NCI-H2107 treated with DMSO at 0.1 percent for 48 hours (cell line): ENCODE measurements around the gene EDN1.
A peak's percentile ranks its signal among the peaks of the same experiment; 100 is the strongest.

ENCODE experiments used
- DNase-seq: peaks from one replicate; lab custom pipeline; 2025; ENCODE audit not compliant: unreplicated experiment; lab: John Stamatoyannopoulos, UW

The EDN1 gene

DNA sequence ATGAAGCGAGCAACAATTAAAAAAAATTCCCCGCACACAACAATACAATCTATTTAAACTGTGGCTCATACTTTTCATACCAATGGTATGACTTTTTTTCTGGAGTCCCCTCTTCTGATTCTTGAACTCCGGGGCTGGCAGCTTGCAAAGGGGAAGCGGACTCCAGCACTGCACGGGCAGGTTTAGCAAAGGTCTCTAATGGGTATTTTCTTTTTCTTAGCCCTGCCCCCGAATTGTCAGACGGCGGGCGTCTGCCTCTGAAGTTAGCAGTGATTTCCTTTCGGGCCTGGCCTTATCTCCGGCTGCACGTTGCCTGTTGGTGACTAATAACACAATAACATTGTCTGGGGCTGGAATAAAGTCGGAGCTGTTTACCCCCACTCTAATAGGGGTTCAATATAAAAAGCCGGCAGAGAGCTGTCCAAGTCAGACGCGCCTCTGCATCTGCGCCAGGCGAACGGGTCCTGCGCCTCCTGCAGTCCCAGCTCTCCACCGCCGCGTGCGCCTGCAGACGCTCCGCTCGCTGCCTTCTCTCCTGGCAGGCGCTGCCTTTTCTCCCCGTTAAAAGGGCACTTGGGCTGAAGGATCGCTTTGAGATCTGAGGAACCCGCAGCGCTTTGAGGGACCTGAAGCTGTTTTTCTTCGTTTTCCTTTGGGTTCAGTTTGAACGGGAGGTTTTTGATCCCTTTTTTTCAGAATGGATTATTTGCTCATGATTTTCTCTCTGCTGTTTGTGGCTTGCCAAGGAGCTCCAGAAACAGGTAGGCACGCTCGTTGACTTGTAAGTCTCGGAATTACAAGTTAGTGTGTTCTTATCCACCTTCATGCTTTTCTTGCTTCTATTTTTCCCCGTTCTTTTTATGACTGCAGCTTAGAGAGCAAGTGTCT lies at the start of gene EDN1:
Gene EDN1 (plus strand): TSS at position 429 of the 888 bp plus-strand sequence. CDS start 269 bp downstream, at position 698.
- peak; percentile 4 for DNase-seq

DNA sequence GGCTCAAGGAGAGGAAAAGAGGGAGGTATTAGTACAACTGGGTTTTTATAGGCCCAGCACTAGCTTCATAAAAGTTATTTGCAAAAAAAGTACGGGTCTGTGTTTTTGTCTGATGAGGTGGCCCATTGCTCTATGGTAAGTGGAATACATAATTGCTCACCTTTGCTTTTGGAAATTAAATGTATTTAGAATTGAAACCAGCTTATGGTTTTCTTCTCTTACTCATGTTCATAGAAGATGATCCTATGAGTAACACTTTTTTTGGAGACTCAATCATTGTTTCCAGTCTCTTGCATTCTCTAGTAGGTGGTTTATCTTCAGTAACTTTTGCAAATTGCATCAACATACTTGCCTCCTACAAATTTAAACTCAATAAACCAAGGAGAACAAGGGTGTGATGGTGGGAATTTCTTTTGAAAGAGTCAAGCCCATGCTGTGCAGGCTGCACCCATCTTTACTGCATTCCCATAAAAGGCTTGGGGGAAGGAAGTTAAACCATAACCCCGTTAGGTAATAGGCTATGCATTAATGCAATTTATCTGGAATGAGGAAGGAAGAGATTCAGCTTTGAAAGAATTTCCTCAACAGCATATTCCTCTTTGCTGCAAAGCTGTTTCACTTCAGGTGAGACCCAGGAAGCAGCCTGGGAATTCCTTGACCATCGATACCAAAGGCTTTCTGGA lies 48.5 kb upstream of the EDN1 start:
- no peak for DNase-seq

DNA sequence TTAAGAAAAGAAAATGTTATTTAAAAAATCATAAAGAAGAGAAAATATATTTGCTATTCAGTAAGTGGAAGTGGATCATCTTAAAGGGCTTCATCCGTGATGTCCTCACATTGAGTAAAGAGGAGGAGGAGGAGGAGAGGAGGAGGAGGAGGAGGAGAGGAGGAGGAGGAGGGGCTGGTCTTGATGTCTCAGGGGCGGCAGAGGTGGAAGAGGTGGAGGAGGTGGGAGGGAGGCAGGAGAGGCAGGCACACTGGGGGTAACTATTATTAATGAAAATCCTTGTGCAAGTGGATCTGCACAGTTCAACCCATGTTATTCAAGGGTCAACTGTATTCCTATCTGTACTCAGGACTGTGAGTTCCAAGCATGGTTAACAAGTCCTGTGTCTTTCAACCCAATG lies 47.0 kb upstream of the EDN1 start:
- DNase-seq = no peak

DNA sequence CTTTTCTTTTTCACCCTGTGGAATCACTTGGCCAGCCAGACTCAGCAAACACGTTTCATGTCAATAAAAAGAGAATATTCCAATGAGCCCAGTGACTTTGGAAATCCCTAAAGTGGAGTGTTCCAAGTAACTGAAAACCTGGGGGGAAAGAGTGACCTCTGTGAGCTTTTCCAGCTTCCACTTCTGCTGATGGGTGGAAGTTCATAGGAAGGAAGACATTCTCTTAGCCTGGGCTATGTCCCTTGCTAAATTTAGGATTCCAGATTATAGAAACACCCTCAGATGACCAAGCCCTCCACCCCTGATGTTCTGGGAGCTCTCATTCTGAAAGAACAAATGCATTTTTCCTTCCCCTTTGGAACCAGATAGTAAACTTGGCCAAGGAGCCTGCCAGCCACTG lies 44.8 kb upstream of the EDN1 start:
- no peak for DNase-seq

DNA sequence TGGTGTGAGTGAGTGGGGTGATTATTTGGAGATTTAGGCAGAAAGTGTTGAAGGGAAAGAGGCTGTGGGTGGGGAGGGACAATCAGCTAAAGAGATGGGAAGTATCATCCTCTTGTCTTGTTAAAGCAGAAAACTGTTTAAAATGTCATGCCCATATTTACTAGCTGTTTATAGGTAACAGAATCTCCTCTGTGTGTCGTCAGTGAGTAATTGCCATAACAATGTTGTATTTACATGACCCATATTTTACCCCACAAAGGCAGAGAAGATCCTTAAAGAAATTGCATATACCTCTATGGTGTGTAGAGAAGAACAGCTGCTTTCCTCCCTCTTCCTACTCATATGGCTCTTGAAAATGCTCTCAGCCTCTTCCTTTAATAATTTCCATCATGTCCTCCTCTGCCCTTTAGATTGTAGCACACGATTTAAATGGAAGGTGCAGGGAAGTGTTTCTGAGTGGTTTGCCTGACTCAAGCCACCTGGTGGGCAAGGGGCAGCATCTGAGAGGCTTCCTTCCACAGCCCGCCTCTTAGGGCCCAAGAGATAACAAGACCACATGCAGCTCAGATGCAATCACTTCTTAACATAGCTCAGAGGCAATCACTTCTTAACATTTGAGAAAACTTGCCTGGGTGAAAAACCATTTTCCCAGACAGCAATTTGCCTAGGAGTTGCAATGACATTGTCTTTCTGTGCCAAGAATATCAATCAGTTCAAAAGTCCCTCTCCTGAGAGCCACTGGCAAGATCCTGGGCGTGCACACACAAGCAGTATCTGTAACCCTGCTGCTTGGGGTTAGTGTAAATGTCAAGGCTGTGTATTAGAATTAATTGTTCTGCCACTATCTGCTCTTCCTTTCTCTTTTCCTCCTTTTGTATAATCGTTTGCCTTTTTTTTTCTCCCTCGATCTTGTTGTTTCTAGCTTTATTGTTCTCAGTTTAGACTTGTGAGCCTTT lies 44.1 kb upstream of the EDN1 start:
- no peak for DNase-seq

DNA sequence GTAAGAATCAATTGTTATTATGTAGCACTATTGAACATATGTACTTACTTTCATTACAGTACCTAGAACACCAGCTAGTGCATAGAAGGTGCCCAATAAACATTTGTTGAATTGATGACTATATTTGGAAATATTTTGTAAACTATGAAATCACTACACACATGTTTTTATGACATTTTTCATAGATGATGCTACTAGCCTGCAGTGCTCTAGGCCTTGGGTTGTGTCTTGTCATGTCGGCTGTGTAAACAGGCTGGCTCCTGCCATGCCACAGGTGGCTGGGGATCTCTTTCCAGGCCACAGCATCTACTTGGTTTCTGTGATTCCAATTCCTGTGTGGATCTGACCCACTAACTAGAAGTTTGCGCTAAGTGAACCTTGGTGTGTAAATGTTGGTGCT lies 43.3 kb upstream of the EDN1 start:
- DNase-seq = no peak

DNA sequence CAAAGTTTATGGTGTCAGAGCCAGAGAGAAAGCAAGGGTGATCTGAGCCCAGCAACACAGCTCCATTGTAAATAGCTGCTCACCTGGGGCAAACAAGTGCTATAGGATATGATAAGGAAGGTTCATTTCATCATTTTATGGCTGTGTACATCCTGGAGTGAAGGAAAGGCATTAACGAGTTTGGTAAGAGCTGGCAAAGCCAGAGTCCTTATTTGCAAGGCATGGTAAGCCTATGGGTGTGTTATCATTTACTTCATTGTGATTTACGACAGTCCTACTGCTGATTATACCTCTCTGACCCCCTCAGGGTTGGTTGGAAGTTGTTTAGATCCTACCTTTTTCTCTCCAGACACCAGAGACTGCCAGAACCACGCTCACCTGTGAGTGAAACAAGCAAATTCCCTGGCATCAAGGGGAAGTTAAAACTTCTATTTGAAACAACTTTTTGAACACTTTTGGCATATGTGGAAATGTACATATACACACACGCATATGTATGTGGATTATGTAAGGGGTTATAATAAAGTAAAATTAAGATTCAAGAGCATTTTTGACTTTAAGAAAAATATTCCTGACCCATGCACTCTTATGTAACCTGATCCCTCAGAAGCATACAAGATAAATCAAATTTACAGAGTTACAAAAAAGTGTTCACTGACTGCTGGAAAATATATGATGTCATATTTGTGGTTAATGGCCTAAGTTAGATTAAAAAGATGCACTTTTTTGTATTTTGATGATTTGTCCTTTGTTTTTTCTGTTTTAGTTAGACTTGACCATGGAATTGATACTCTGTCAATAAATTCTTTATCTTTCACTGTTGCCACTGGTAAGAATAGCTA lies 40.4 kb upstream of the EDN1 start:
- no peak for DNase-seq

DNA sequence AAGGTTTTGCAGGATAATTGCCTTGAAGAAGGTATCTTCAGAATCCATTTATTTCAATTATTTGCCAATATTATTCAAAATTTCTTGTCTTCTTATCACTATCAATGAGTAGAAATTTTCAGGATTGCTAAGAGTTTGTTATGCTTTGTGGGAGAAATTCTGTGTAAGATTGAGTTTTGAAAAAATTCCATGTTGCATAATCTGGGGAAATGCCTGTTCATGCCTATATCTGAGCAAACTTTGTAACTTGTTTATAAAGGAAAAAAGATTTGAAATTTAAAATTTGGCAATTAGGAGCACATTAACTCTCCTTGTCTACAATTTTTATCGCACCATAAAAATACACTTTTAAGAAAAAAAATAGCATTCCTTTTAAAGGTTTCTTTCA lies 39.8 kb upstream of the EDN1 start:
- no peak for DNase-seq

DNA sequence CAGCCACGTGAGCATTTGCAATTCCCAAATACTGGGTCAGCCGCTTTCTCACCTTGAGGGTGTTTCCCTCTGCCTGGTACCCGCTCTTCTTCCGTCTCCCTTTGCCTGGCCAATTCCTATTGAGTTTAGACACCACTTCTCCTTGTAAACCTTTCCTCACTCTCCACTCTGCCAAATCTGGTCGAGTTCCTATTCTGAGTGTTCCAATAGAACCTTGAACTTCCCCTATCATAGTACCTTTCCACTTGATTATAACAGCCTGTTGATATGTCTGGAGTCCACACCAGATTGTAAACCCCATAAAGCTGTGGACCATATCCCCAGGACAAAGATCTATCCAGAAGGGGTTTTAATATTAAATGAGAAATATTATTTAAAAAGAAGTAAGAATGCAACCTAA lies 36.0 kb upstream of the EDN1 start:
- no peak for DNase-seq

DNA sequence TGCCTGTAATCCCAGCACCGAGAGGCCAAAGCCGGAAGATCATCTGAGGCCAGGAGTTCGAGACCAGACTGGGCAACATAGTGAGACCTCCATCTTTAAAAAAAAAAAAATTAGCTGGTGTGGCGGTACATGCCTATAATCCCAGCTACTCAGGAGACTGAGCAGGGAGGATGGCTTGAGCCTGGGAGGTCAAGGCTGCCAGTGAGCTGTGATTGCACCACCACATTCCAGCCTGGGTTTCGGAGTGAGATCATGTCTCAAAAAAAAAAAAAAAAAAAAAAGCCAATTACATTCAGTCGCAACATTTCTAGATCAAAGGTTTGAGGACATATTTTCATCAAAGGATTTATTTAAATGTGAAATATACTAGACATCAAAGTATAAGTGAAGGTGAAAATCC lies 32.0 kb upstream of the EDN1 start:
- DNase-seq = no peak

DNA sequence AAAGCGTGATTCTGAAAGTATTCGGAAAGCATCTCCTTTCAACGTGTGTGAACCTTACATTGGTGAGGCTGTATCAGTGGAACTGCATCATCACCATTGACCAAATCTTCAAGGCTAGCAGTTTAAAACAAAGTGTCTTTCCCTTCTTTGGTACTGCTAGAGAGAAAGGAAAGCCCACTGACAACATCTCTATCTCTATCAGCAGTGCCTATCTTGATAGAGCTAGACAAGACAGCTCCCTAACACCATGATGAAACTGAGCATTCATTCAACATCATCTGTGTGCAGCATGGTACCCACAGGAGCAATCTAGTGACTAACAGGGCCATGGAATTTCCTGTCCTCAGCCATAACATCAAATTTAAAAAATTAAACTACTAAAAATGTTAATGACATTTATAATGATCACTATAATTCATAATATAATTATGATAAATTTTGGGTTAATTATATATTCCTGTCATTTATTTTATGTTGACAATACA lies 31.5 kb upstream of the EDN1 start:
- DNase-seq = no peak

DNA sequence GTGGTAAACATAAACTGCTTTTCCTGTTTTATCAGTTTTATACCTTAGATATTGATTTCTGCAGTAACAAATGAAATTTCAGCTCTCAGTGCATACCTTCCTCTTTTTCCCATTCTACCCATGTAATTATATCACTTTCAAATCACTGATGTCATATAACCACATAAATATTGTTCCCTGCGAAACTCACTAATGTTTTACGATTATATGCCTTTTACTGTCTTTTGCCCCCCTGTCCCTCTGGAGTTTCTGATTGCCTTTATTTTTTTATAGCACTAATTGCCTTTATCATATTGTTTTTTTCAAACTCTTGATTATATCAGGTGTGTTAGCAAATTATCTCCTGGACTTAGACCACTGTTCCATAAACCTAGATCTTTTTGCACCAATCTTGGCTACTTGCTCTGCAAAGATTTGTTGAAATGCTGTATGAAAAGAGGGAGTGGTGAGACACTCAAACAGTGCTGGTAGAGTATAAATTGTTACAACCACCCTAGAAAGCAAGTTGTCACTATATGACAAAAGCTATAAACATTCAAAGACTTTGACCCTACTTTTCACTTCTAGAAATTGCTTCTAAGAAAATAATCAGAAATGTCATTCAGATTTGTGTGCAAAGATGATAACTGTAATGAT lies 29.6 kb upstream of the EDN1 start:
- DNase-seq = no peak

DNA sequence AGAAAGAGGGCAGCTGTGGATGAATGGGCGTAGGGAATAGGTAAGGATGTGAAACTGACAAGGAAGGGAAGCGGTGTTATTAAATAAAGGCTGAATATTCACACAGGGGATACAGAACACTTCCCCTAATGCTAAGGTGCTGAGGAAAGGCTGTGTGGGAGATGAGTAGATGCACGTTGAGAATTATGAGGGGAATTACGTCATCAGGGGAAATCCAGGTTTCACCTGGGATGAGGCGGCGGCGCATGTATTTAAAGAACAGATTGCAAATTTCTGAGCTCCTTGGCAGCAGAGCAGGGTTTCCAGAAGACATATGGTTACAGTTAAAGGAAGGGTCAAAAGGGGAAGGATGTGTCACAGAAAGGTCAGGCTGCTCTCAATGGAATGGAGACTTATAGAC lies 28.7 kb upstream of the EDN1 start:
- no peak for DNase-seq

DNA sequence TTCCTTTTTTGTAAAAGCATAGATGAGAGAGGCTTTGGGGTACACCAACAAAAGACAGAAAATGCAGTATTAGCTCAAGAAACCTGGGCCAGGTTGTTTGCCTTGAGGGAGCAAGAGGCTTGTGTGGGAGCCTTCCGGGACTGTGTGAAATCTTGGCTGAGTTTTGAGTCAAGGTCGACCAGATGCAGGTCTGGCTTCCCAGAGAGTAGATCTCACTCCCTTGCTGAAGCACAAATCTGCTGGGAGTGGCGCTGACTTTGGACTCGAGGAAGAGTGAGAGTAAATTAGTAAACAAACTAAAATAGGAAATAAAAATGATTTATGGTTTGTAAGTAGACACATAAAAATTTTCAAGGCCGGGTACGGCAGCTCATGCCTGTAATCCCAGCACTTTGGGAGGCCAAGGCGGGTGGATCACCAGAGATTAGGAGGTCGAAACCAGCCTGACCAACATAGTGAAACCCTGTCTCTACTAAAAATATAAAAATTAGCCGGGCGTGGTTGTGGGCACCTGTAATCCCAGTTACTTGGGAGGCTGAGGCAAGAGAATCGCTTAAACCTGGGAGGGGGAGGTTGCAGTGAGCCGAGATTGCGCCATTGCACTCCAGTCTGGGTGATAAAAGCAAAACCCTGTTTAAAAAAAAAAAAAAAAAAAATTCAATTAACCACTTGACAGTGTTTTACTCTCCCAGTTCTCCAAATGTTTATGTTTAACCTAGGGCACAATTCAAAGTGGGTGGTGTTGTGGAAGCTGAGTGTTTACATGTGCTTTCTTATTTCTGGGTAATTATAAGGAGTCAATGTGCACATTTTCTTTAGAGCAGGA lies 27.7 kb upstream of the EDN1 start:
- no peak for DNase-seq

DNA sequence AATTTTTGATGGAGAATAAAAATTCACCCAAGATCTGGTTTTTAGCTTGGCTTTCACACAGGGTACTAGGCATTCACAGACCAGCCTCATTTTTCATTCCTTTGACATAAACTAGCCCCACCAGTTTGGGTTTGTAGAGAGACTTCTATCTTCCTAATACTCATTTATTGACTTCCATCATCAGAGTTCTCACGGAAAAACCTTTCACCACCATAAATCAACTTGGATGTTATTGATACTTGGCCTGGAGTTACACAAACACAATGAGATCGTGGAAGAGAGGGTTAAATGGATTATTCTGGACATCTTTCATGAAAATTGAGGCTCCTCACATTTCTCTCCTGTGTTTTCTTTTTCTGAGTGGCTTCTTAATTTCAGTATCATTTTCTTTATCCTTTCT lies 26.8 kb upstream of the EDN1 start:
- DNase-seq = no peak

DNA sequence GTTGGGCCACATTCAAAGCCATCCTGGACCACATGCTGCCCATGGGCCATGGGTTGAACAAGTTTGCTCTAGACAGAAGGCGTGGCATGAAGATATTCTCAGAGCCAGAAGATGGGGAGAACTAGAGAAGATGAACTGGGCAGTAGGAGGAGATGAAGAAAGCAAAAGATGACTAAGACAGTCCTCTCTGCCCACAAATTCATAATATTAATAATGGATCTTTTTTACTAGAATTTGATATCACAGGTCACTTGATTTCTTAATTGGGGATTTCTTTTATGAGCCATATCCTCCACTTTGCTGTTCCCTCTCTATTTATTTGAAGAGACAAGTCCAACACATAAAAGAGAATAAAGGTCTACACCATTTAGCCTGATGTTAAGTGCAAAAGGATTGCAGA lies 25.5 kb upstream of the EDN1 start:
- no peak for DNase-seq

DNA sequence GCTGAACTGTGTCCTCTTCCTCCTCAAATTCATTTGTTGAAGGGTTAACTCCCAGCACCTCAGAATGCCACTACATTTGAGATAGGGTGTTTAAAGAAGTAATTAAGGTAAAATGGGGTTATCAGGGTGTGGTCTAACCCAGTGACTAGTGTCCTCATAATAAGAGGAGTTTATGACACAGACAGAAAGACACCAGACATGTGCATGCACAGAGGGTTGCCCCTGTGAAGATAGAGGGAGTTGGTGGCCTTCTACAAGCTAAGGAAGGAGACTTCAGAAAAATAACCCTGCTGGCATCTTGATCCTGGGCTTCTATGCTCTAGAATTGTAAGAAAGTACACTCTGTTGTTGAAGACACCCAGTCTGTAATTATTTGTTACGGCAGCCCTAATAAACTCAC lies 24.9 kb upstream of the EDN1 start:
- no peak for DNase-seq

DNA sequence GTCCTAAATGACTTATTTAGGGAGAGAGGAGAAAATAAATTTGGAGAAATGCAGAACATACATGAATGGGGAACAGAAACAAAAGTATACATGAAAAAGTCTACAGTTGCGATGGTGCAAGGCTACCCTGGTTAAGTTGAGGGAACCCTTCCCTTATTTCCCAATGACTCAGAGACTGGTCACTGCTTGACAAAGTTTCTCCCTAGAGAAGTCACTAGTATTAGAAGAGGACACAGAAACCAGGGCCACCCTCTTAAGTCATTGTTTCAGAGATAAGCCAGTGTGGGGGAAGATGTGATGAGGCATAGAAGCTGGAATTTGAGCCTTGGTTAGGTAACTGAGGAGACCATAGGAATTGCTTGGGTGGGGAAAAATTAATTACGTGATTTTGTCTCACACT lies 24.4 kb upstream of the EDN1 start:
- no peak for DNase-seq

DNA sequence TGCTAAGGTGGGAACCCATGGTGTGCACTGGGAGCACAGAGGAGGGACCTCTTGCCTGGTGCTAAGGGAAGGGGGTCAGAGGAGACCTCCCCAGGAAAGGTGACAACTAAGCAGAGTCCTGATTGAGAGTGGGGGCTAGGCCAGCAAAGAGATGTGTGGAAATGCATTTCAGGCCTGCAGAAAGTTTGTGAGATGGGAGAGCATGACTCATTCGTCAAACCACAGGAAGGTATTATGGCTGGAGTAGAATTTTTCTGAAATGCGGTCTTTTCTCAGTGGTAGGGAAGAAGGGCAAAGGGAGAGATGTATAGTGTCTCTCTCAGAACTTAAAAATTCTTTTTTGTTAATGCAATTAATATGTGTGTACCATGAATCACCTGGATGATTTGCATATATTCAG lies 23.6 kb upstream of the EDN1 start:
- DNase-seq = no peak
